ENCODE measurements around the gene CNOT10.
"Not testable (repeated sequence)": the region's sequence is repeated elsewhere in the genome, so short reads cannot be mapped to it uniquely, and the experiment has no call there.

Gene CNOT10
- 54.2 to 56.3 reads per million in 2 experiments for total RNA-seq

- peak; percentile 93 for DNase-seq (ENCODE audit: low read depth)
Observed at GRCh38 chr3:32684800-32685542, at the start of gene CNOT10. CNOT10 (plus strand) TSS chr3:32685188; CDS start chr3:32685461, 273 bp downstream.

GRCh38 chr3:32640939-32641338 lies 44.0 kb upstream of the CNOT10 start:
- DNase-seq (ENCODE audit: low read depth), result no peak

- DNase-seq (ENCODE audit: low read depth), result no peak
Observed at GRCh38 chr3:32641356-32641755, 43.6 kb upstream of the CNOT10 start.

- DNase-seq (ENCODE audit: low read depth), result no peak
Observed at GRCh38 chr3:32643354-32643753, 41.6 kb upstream of the CNOT10 start.

GRCh38 chr3:32643816-32644215 lies 41.2 kb upstream of the CNOT10 start:
- DNase-seq (ENCODE audit: low read depth), result no peak

- no peak for DNase-seq (ENCODE audit: low read depth)
Observed at GRCh38 chr3:32644380-32644779, 40.6 kb upstream of the CNOT10 start.

GRCh38 chr3:32646761-32647160 lies 38.2 kb upstream of the CNOT10 start:
- DNase-seq (ENCODE audit: low read depth), result no peak

GRCh38 chr3:32652337-32653100 lies 32.5 kb upstream of the CNOT10 start:
- DNase-seq (ENCODE audit: low read depth), result not testable (repeated sequence)

- no peak for DNase-seq (ENCODE audit: low read depth)
Observed at GRCh38 chr3:32655167-32655566, 29.8 kb upstream of the CNOT10 start.

GRCh38 chr3:32660634-32661033 lies 24.4 kb upstream of the CNOT10 start:
- no peak for DNase-seq (ENCODE audit: low read depth)

- DNase-seq (ENCODE audit: low read depth), result no peak
Observed at GRCh38 chr3:32662647-32663046, 22.3 kb upstream of the CNOT10 start.

- not testable (repeated sequence) for DNase-seq (ENCODE audit: low read depth)
Observed at GRCh38 chr3:32664630-32665075, 20.3 kb upstream of the CNOT10 start.

- no peak for DNase-seq (ENCODE audit: low read depth)
Observed at GRCh38 chr3:32667072-32667582, 17.9 kb upstream of the CNOT10 start.

GRCh38 chr3:32669226-32669625 lies 15.8 kb upstream of the CNOT10 start:
- not testable (repeated sequence) for DNase-seq (ENCODE audit: low read depth)

GRCh38 chr3:32673730-32674129 lies 11.3 kb upstream of the CNOT10 start:
- DNase-seq (ENCODE audit: low read depth), result not testable (repeated sequence)

GRCh38 chr3:32675164-32675563 lies 9.8 kb upstream of the CNOT10 start:
- DNase-seq (ENCODE audit: low read depth), result no peak

- DNase-seq (ENCODE audit: low read depth), result no peak
Observed at GRCh38 chr3:32675650-32676049, 9.3 kb upstream of the CNOT10 start.

GRCh38 chr3:32681811-32682210 lies 3.2 kb upstream of the CNOT10 start:
- no peak for DNase-seq (ENCODE audit: low read depth)

GRCh38 chr3:32684029-32684799 lies 774 bp upstream of the CNOT10 start:
- no peak for DNase-seq (ENCODE audit: low read depth)

- DNase-seq (ENCODE audit: low read depth), result no peak
Observed at GRCh38 chr3:32685543-32686185, 676 bp downstream of the CNOT10 start.

GRCh38 chr3:32686713-32687112 lies 1.7 kb downstream of the CNOT10 start:
- DNase-seq (ENCODE audit: low read depth), result no peak

GRCh38 chr3:32691847-32692246 lies 6.9 kb downstream of the CNOT10 start:
- DNase-seq (ENCODE audit: low read depth), result no peak
